ENCODE results near the gene STUB1. TPM values are rescaled to one million over a fixed set of nuclear protein-coding genes. Genes with fewer than 3 reads are reported as not detected.

The STUB1 gene
- total and polyA plus RNA-seq, 8 donors = 40.1 to 130 (median 56.2) TPM

DNA sequence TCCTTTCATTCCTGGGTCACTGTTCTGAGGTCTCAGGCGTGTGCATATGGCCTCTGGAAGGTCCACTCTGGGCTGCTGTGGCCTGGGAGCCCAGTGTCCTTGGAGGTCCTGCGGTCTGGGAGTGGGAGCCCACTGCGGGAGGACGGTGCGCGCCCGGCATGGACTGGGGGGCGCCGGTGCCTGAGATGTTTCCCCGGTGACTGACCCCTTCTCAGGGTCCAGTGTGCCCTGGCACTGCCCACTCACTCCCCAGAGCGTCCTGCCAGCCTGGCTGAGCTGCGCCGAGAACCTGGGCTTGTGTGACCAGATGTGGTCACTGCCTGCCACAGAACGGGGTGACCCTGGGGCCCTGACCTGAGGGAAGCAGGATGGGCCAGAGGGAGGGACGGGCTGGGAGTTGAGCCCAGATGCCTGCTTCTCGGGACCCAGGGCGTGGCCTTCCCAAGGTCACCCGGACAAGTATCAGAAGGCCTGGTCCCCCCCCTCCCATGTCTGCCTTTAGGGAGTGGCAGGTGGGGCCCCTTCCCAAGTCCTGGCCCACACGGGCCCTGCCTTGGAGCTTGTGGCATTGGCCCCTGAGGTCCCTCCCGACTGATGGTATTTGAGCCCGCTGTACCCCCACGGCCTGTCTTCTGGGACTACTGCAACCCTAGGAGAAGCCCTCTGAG lies 5.9 kb upstream of the STUB1 start:
- intact Hi-C loops (cut with DNase I) = no loop called here
- ATAC-seq (peak in 1 of 4 donors; percentile 5), FAIRE-seq (no peak), DNase-seq (peak in 2 of 6 donors; percentile 32 to 79)
- Histone ChIP-seq H3K4me3 (no peak overlapping the region), H3K36me3 (peaks cover 6 to 35% (median 32%) of the 10 kb centered on the region in 3 donors), H3K9me3 (no peaks in the 10 kb centered on the region), H3K4me1 (no peaks in the 10 kb centered on the region), H3K27ac (no peak overlapping the region), H3K27me3 (no peaks in the 10 kb centered on the region)
- TF ChIP-seq, protein P1, sequence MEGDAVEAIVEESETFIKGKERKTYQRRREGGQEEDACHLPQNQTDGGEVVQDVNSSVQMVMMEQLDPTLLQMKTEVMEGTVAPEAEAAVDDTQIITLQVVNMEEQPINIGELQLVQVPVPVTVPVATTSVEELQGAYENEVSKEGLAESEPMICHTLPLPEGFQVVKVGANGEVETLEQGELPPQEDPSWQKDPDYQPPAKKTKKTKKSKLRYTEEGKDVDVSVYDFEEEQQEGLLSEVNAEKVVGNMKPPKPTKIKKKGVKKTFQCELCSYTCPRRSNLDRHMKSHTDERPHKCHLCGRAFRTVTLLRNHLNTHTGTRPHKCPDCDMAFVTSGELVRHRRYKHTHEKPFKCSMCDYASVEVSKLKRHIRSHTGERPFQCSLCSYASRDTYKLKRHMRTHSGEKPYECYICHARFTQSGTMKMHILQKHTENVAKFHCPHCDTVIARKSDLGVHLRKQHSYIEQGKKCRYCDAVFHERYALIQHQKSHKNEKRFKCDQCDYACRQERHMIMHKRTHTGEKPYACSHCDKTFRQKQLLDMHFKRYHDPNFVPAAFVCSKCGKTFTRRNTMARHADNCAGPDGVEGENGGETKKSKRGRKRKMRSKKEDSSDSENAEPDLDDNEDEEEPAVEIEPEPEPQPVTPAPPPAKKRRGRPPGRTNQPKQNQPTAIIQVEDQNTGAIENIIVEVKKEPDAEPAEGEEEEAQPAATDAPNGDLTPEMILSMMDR (IDR thresholded peaks at IDR 0.05) = no peak
- 65 to 67% methylated on average over 21 to 22 of the region's 22 CpGs for WGBS, 2 donors

DNA sequence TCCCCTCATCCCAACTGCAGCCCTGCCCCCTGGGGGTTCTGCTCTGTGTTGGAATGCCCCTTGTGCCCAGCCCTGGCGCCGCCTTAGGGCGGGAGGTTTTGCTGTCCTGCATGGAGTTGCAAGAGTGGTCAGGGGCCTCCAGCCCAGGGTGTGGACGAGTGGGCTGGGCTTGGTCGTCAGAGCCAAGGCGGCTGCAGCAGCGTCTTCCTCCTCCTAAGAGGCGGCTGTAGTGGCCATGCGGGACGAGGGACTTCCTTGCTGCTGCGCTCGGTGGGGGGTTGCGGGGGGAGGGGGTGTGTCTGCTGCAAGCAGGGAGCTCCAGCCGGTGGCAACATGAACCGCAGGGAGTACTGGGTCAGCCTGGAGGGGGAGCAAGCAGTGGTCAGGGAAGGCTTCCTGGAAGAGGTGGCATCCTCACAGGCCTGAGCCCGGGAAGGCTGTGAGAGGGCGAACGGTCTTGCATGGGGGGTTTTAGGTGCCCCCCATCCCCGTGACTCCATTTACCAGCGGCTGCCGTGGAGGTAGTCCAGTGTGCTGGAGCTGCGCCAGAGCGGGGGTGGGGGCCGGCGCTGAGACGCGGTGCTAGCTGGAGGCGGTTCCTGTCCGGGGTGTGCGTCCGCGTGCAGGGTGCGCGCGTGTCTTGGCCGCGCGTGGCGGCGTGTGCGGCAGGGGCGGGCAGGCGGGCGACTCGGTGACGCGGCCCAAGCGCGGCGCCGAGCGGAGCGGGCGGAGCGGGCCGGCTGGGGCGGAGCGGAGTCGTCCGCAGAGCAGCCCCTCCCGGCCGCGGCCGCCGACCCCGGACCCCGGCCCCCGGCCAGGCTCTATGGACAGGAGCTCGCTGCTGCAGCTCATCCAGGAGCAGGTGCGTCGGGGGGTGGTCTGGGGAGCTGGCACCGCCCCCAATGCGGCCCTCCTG lies 5.0 kb upstream of the STUB1 start, which contains the start of gene RHBDL1:
TSS of gene RHBDL1 (plus strand) at position 704 of the 916 bp plus-strand sequence. CDS start at position 824, 120 bp downstream.
- Histone ChIP-seq H3K9me3 (no peaks in the 10 kb centered on the region), H3K4me1 (no peaks in the 10 kb centered on the region), H3K4me3 (peak within 1 kb of the TSS in 2 of 4 donors; percentile 30 to 35), H3K36me3 (peaks cover 0 to 28% (median 27%) of the 10 kb centered on the region in 3 donors), H3K27me3 (no peaks in the 10 kb centered on the region), H3K27ac (no peak within 1 kb of the TSS)
- TF ChIP-seq, protein P1 (IDR thresholded peaks at IDR 0.05) = no peak
- DNase-seq = peak in 3 of 6 donors; percentile 53 to 87 (median 76)
- FAIRE-seq = no peak
- 9 to 16% methylated on average over 31 to 73 of the region's 73 CpGs for WGBS, 2 donors
- no peak for ATAC-seq
- intact Hi-C loops (cut with DNase I) = no loop called here

DNA sequence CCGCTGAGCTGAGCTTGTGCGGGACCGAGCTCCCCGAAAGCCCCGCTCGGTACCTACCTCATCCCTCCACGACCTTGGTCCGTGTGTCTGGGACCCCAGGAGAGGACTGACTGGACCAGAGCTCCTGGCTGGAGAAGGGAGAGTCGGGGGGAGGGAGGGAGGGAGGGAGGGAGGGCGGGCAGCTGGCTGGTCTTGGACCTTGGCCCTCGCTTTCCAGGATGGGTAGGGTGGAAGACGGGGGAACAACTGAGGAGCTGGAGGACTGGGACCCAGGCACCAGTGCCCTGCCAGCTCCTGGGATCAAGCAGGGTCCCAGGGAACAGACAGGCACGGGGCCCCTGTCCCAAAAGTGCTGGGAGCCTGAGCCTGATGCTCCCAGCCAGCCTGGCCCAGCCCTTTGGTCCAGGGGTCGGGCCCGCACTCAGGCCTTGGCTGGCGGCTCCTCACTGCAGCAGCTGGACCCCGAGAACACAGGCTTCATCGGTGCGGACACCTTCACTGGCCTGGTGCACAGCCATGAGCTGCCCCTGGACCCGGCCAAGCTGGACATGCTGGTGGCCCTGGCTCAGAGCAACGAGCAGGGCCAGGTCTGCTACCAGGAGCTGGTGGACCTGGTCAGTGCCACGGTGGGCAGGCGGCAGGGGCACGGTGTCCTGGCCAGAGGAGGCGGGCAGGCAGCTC lies 4.2 kb upstream of the STUB1 start:
- no peak for FAIRE-seq
- DNase-seq = peak in 1 of 6 donors; percentile 87
- Histone ChIP-seq H3K9me3 (no peaks in the 10 kb centered on the region), H3K4me1 (peaks cover under 1 to 2% (median 1%) of the 10 kb centered on the region in 3 donors), H3K27me3 (no peaks in the 10 kb centered on the region), H3K36me3 (peaks cover 0 to 21% (median 20%) of the 10 kb centered on the region in 3 donors), H3K27ac (no peak overlapping the region), H3K4me3 (peak overlapping the region in 2 of 4 donors; percentile 30 to 35)
- ATAC-seq = no peak
- TF ChIP-seq, protein P1 (IDR thresholded peaks at IDR 0.05) = no peak
- 42 to 46% methylated on average over 24 to 25 of the region's 25 CpGs for WGBS, 2 donors
- intact Hi-C loops (cut with DNase I) = no loop called here

DNA sequence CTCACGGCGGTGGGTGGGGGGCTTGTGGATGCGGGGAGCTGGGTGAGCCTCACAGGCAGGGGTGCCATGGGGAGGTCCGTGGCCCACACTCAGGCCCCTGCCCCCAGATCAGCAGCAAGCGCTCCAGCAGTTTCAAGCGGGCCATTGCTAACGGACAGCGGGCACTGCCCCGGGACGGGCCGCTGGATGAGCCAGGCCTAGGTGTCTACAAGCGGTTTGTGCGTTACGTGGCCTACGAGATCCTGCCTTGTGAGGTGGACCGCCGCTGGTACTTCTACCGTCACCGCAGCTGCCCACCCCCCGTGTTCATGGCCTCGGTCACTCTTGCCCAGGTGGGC lies 3.7 kb upstream of the STUB1 start:
- Histone ChIP-seq H3K9me3 (no peaks in the 10 kb centered on the region), H3K27me3 (no peaks in the 10 kb centered on the region), H3K36me3 (peaks cover 0 to 17% (median 15%) of the 10 kb centered on the region in 3 donors), H3K4me1 (peaks cover 5 to 7% (median 6%) of the 10 kb centered on the region in 3 donors), H3K4me3 (no peak overlapping the region), H3K27ac (no peak overlapping the region)
- ATAC-seq = no peak
- DNase-seq = no peak
- TF ChIP-seq, protein P1 (IDR thresholded peaks at IDR 0.05) = no peak
- FAIRE-seq = no peak
- intact Hi-C loops (cut with DNase I) = no loop called here
- WGBS, 2 donors = 88 to 92% methylated on average over 18 to 21 of the region's 21 CpGs
